Renal cortical epithelial cell (primary cell): ENCODE measurements around the gene NEDD9. TPM values are rescaled to one million over a fixed set of nuclear protein-coding genes. Genes with fewer than 3 reads are reported as not detected.

Source experiments
- DNase-seq: peaks from one replicate; pipeline ENCODE4 v3.0.0-alpha.2; 2011; ENCODE audit warnings: low read depth
- total RNA-seq: library from RNA; depleted of rRNA; stranded (reverse); fragments of >200 nt; gene quantifications from 2 replicates; pipeline ENCODE4 v1.2.3, GENCODE V29; 2014

The NEDD9 gene
- total RNA-seq, 1 donor from 2014 or later, result 86.7 TPM

DNA sequence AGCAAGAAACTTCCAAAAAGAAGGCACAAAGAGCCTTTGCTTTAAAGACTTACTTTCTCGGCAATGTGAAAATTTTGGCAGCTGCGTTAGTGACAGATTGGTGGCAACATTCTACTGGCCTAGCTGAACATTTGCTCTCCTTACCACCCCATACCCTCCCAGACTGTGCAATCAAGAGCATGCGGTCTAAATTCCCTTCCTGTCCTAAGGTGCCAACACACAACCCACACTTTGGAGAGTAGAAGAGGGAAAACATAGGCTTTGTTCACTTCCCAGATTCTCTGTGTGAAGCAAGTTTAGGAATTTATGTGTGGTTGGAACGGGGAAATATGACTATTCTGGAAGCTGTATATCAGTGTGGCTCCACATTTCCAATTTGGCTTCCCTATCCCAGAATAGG lies 29.8 kb upstream of the NEDD9 start:
- DNase-seq, result no peak

DNA sequence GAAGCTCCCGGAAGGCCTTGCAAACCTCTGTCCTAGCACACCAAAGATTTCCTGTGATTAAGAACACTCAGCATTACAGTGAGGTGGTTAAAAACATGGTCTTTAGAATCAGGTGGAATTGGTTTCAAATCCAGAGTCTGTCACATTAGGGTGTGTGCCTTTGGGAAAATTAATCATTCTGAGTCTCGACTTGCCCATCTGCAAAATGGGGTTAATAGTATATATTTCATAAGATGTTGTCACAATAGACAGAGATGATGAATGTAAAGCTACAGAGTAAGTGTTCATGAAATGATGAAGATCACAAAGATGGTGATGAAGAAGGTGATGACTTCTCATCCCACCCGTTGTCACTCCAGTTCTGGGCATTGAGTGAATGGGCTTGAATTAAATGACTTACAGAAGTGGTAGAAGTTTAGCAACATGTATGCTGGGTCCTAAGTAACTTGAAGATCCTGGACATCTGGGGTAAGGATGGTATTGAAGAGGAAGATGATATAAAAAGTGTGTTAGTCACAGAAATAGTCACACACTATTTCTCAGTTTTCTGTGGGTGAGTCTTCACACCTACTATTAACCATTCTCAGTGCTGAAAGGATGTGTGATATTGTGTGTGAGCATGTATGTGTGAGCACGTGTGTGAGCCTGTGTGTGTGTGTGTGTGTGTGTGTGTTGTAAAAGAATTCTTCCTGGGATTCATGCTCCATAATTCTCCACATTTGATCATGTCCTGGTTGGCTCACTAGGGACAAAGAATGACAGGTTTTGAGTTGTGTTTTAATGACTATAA lies 28.0 kb upstream of the NEDD9 start:
- DNase-seq, result no peak

DNA sequence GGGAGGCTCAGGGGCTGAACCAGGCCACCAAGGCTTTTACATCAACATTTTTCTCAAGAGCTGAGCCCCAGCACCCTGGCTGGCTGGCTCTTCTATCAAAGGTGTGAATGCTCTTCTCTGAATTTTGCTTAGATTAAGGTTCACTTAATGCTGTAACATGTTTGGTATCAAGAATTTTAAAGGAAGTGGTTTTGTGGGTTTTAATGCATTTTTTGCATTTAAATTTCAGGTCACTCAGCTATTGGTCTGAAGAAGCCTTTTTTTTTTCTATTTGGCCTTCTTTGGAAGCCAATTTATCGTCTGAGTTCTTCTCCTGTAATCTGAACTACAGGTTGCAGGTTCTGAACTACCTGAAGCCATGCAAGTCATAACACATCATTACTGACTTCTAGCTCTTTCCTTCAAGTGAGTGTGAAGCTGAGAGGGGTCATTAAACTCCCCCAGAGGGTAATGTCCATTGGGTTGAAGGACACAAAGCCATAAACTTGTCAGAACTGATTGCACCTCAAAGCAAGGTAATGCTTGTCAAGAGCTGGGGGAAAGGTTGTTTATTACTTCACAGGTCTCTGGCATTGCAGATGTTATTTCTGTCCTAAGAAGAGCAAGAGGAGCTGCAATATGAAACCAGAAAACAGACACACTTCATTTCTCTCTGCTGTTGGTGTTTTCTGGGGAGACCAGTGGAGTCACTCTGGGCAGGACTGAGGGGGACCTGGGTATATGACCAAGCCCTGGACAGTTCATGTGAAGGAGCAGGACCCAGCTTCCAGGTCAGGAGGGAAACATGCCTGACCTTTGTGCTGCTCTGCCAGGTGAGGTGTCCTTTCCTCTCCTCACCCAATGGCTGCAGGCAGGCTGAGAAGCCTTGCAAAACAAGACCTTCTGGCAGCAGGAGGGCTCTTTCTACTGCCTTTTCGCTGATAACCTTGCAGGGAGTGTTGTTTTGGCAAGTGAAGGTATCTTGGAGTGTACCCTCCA lies 26.1 kb upstream of the NEDD9 start:
- no peak for DNase-seq

GRCh38 chr6:11255610-11256009 lies 23.1 kb upstream of the NEDD9 start:
- no peak for DNase-seq

DNA sequence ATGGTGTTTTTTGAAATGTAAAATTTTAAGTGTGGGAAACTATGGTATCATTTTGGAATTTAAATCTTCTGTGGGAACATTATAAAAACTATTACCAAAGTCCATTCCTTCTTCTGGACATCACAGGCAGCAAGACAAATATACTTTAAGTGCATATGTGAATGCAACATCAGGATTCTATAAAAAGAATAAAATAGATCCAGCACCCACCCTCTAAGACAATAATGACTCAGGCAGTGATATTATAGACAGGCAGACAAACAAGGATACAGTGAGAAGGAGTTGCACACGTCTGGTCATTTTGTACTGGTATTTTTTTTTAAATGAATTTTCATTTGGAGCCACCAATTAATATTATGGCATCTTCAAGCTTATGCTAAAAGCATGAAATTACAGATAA lies 21.1 kb upstream of the NEDD9 start:
- DNase-seq, result no peak

GRCh38 chr6:11251553-11252360 lies 19.3 kb upstream of the NEDD9 start:
- DNase-seq, result peak; percentile 87

DNA sequence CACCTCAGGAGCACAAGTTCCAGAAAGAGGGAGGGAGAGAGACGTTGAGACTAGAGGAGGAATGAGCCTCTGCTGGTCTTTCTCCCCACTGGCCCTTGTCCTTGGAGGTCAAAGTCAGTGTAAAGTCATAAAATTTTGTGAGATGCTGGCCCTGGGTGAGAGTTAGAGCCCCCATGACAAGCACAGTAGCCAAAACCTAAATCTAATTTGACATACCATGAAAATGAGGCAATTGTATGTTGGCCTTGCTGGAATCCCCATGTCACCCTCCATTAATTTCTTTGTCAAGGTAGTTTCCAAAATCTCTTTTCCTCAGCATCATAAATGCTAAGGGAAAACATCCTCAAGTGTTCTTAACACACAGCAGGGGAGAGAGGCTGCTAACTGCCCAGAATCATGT lies 17.6 kb upstream of the NEDD9 start:
- DNase-seq, result no peak

GRCh38 chr6:11248974-11249761 lies 16.7 kb upstream of the NEDD9 start:
- DNase-seq, result no peak

GRCh38 chr6:11246722-11247121 lies 14.3 kb upstream of the NEDD9 start:
- no peak for DNase-seq

DNA sequence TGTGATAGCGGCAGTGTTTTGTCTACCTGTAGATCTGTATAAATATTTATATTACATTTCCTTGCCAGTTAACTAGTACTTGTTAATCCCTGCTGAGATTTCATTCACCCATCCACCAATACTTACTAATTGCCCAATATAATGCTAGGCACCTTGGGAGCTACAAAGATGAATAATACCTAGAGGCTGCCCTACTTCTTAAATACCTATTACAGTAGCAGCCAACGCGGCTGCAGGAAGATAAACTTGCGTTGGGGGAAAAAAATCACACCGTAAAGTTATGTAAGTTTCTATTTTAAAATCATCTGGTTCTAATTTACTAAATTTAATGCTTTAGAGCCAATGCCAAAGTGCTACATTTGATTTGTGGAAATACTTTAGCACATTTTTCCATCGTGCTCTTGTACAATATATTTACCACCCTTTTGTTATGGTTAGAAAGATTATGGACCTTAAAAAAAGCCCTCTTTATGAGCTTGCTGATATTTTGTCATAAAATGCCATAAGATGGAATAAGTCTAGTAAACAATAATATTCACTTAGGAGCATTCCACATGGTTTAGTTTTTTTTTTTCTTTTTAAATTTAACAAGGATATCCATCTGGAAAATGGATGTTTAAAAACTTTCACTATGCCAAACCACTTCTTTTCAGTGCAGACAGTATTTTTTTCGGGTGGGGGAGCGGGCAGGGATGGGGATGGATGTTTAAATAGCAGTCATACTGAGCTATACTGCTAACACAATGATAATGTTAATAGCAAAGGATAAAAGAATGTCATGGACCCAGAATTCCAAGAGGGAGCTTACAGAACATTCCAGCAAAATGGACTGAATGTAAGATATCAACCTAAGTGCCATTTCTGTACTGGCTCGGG lies 13.2 kb upstream of the NEDD9 start:
- no peak for DNase-seq

GRCh38 chr6:11244387-11245126 lies 12.1 kb upstream of the NEDD9 start:
- DNase-seq, result no peak

DNA sequence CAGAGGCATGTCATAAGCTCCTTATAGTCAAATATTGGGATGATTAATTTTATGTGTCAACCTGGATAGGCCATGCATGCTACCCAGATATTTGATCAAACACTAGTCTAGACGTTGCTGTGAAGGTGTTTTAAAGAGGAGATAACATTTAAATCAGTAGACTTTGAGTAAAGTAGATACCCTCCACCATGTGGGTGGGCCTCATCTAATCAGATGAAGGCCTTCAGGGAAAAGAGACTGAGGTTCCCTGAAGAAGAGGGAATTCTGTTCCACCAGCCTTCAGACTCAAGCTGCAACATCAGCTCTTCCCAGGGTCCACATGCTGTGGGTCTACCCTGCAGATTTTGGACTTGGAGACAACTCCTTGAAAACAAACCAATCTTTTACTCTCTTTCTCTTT lies 11.4 kb upstream of the NEDD9 start:
- DNase-seq, result no peak

DNA sequence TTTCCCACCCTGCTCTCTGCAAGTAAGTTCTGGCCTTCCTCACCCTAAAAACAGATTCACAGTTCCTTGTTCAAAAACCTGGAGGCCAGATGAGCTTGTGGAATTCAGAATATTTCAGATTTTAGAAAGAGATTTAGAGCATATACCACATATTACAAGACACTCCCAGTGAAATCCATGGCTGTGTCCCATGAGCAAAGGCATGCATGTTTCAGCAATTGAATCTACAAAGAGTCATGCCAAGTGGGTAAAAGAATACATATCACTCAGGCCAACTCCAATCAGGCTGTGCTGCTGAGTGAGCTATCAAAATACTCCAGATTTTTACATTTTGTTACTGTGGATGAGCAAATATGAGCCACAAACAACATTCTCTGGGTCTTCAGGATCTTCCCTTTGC lies 10.2 kb upstream of the NEDD9 start:
- no peak for DNase-seq

- peak; percentile 47 for DNase-seq
Observed at GRCh38 chr6:11241793-11242201, 9.3 kb upstream of the NEDD9 start.

DNA sequence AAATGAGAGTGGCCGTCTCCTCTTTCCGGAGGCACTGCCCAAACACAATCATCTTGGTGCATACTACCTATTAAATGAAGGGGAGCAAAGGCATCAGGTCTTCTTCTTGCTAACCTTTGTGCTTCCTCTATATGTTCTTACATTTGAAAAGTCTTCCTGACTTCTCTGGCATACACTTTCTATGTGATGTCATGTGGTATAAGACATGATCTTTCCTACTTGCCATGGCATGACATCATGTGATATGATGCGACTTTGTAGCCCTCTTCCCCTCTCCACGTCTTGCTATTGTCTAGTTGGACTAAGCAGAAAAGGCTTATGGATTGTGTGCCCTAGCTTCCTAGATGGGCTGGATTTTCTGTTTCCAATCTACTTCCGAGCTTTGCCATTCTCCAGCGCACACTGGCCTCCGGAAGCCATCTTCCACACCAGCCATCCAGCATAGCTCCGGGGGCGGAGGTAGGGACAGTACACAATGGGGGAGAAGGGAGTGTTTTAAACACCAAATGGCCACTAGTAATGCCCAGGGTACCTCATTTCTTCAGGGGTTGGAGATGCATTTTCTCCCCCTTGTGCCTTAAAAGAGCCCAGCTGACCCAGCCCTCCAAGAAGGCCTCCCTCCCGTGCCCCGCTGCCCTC lies 8.8 kb upstream of the NEDD9 start:
- no peak for DNase-seq

DNA sequence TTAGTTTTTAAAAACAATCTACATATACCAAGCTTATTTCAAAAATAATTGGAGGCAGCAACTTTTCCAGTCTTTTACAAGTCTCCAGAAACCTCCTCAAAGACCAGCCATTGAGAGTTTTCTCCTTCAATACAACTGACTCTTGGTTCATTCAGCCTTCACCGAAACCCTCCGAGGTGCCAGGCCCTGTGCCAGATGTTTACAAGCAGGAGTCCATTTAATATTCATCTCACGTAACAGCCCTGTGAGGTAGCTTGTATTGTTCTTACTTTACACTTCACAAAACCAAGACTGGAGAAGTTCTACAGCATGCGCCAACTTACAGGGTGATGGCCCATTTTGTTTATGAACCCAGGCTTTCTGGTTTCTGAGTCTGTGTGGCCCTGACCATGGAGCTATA lies 5.5 kb upstream of the NEDD9 start:
- no peak for DNase-seq

- no peak for DNase-seq
Observed at GRCh38 chr6:11237428-11237827, 5.0 kb upstream of the NEDD9 start.

- no peak for DNase-seq
Observed at GRCh38 chr6:11236915-11237314, 4.4 kb upstream of the NEDD9 start.
